Central memory CD8-positive, alpha-beta T cell (primary cell): Measurements from ENCODE around the gene TCF4.

ENCODE experiments used
- ATAC-seq: fragments of 150-1000 bp; cut with Tn5 transposase; replicated peaks from 2 replicates; pipeline ENCODE4 v1.10.0; 2022; ENCODE audit warnings: mild to moderate bottlenecking, moderate FRiP score, moderate number of reproducible peaks; ENCODE audit not compliant: poor library complexity, severe bottlenecking; ENCODE audit errors: extremely low read depth
- DNase-seq, 2 donors: peaks; one replicate each; pipeline ENCODE4 v3.0.0; 2021; ENCODE audit warnings: low spot score in 2 of 2
- H3K27ac Mint-ChIP-seq: one replicate; pipeline ENCODE4 v1.8.0; 2022; ENCODE audit warnings: low read depth, mild to moderate bottlenecking, moderate library complexity, mixed read lengths
- H3K27me3 Mint-ChIP-seq: one replicate; pipeline ENCODE4 v1.8.0; 2022; ENCODE audit warnings: mixed read lengths
- H3K36me3 Mint-ChIP-seq: one replicate; pipeline ENCODE4 v1.8.0; 2022; ENCODE audit warnings: mild to moderate bottlenecking, moderate library complexity, mixed read lengths; ENCODE audit not compliant: insufficient read depth
- H3K4me1 Mint-ChIP-seq: one replicate; pipeline ENCODE4 v1.8.0; 2022; ENCODE audit warnings: mixed read lengths
- H3K4me3 Mint-ChIP-seq: one replicate; pipeline ENCODE4 v1.8.0; 2022; ENCODE audit warnings: mild to moderate bottlenecking, moderate library complexity, mixed read lengths
- H3K9me3 Mint-ChIP-seq: one replicate; pipeline ENCODE4 v1.8.0; 2022; ENCODE audit warnings: mixed read lengths

The TCF4 gene

GRCh38 chr18:55179835-55180234 is 408.2 kb downstream of the TCF4 start:
- H3K4me1 Mint-ChIP-seq = no peaks in the 10 kb centered on the region
- no peak for ATAC-seq
- peaks cover 22% of the 10 kb centered on the region for H3K9me3 Mint-ChIP-seq
- H3K27ac Mint-ChIP-seq = no peak overlapping the region
- DNase-seq = no peak
- H3K4me3 Mint-ChIP-seq = no peak overlapping the region
- H3K27me3 Mint-ChIP-seq = no peaks in the 10 kb centered on the region
- H3K36me3 Mint-ChIP-seq = no peaks in the 10 kb centered on the region

GRCh38 chr18:55179425-55179824 is 408.6 kb downstream of the TCF4 start:
- Mint-ChIP-seq H3K9me3 (peaks cover 22% of the 10 kb centered on the region), H3K4me1 (no peaks in the 10 kb centered on the region), H3K27ac (no peak overlapping the region), H3K4me3 (no peak overlapping the region), H3K36me3 (no peaks in the 10 kb centered on the region), H3K27me3 (no peaks in the 10 kb centered on the region)
- DNase-seq = no peak
- no peak for ATAC-seq

- ATAC-seq (no peak), DNase-seq (no peak)
- no peaks in the 10 kb centered on the region for H3K27me3 Mint-ChIP-seq
- H3K9me3 Mint-ChIP-seq = peaks cover 12% of the 10 kb centered on the region
- no peaks in the 10 kb centered on the region for H3K36me3 Mint-ChIP-seq
- H3K27ac Mint-ChIP-seq = no peak overlapping the region
- H3K4me1 Mint-ChIP-seq = no peaks in the 10 kb centered on the region
- H3K4me3 Mint-ChIP-seq = no peak overlapping the region
These were observed 414.7 kb downstream of the TCF4 start for GRCh38 chr18:55173291-55173690.
